ENCODE results near the gene CTNNBL1. TPM values are rescaled to one million over a fixed set of nuclear protein-coding genes. Genes with fewer than 3 reads are reported as not detected.

CTNNBL1 gene
- total and polyA plus RNA-seq, 2 donors (not counting 1 experiment from before 2014, with no cell fraction given): 31.3 to 39.0 TPM

DNA sequence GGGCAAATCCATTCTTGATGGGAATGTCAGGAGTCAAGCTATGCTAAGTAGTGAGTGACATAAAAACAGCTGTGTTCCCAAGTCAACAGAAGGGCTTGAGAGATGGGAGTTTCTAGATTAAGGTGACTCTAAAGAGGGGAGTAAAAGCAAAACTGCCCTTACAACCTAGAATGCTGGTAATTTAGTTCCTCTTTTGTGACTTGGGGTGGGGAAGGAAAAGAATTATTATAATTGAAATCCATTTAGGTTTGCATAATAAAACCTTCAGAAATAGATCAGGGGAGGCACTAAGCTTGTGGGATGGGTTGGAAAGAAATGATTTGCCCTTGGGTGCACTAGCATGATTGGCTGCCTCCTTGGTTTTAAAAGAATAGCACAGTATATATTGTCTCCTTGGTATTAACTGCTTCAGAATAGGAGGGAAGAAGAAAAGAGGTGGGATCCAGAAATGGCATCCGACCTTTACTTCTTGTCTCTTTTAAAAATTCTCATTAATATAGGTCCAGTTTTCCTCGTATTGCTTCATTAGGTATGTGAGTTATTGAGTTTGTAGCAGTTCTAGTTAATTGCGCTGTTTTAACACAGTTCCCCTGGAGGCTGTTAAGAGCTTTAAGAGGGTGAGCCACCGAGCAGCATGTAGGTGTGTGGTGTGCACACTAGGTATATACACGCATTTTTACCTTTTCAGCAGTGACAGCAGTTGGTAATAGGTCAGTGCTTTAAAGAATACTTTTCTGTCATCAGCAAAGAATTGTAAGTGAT, 113.8 kb downstream of the CTNNBL1 start:
- Histone ChIP-seq H3K9me3 (ENCODE audit: control insufficient read depth, insufficient read depth, low read depth, low read length) (no peaks in the 10 kb centered on the region), H3K79me2 (ENCODE audit: control insufficient read depth, insufficient read depth, low read length) (no peaks in the 10 kb centered on the region), H3K4me3 (replicated peaks in 1 of 4; ENCODE audit: control extremely low read depth in 1 of 4, insufficient read depth in 1 of 4, low read depth in 3 of 4, low read length in 4 of 4) (no peak overlapping the region), H4K20me1 (ENCODE audit: control insufficient read depth, extremely low read depth, insufficient read depth, low read length) (no peaks in the 10 kb centered on the region), H3K4me1 (ENCODE audit: control insufficient read depth, extremely low read depth, insufficient read depth, low read length) (no peaks in the 10 kb centered on the region), H2AFZ (ENCODE audit: low read length) (no peak overlapping the region), H3K27ac (ENCODE audit: insufficient read depth, low read length) (no peak overlapping the region), H3K9ac (ENCODE audit: insufficient read depth, low read length) (no peak overlapping the region), H3K36me3 (ENCODE audit: control insufficient read depth, insufficient read depth, low read length) (peaks cover 5% of the 10 kb centered on the region), H3K27me3 (ENCODE audit: control insufficient read depth, insufficient read depth, low read length) (no peaks in the 10 kb centered on the region), H3K4me2 (ENCODE audit: extremely low read depth, insufficient read depth, low read length) (no peak overlapping the region)
- DNase-seq (ENCODE audit: low read depth in 2 of 2): no peak
- TF ChIP-seq, protein P1, sequence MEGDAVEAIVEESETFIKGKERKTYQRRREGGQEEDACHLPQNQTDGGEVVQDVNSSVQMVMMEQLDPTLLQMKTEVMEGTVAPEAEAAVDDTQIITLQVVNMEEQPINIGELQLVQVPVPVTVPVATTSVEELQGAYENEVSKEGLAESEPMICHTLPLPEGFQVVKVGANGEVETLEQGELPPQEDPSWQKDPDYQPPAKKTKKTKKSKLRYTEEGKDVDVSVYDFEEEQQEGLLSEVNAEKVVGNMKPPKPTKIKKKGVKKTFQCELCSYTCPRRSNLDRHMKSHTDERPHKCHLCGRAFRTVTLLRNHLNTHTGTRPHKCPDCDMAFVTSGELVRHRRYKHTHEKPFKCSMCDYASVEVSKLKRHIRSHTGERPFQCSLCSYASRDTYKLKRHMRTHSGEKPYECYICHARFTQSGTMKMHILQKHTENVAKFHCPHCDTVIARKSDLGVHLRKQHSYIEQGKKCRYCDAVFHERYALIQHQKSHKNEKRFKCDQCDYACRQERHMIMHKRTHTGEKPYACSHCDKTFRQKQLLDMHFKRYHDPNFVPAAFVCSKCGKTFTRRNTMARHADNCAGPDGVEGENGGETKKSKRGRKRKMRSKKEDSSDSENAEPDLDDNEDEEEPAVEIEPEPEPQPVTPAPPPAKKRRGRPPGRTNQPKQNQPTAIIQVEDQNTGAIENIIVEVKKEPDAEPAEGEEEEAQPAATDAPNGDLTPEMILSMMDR (conservative IDR thresholded peaks at IDR 0.05 in 1 of 2, IDR thresholded peaks at IDR 0.05 in 1 of 2; ENCODE audit: low read depth in 1 of 2, low read length in 2 of 2): no peak
- no peak for TF ChIP-seq EZH2 (IDR thresholded peaks at IDR 0.05; ENCODE audit: low read length, missing control alignments)

DNA sequence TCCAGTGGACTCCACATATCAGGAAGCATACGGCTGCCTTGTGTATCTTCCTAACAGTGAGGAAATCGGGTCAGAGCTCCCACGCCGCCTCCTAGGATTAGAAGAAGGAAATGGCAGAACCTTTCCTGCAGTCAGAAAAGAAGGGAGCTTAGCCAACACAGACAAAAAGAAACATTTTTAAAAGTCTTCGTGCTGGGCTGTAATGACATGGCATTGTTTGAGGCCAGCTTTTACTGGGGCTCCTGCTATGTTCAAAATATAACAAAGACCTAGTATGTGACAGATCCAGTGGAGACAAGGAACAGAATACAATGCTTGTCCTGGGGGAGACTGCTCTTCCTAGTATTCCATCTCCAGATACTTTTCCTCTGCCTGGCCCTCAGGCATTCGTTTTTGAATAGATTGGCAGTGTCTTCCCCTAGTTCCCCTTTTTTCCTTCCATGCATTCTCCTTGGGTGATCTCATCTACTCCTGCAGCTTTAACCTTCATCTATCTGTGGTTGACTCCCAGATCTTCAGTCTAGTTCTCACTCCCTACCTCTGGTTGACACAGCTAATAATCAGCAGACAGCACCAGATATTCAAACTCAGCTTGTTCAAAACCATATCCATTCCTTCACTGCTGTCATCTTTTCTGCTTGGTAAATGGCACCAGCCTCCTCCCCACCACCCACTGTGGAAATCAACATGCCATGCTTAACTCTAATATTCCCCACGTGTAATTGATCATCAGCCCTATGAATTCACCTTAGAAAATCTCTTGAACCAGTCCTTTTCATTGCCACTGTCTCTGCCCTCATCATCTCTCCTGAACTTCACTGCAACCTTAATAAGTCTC, 114.6 kb downstream of the CTNNBL1 start:
- H3K36me3 ChIP-seq (ENCODE audit: control insufficient read depth, insufficient read depth, low read length): peaks cover 5% of the 10 kb centered on the region
- H3K27me3 ChIP-seq (ENCODE audit: control insufficient read depth, insufficient read depth, low read length): no peaks in the 10 kb centered on the region
- H3K27ac ChIP-seq (ENCODE audit: insufficient read depth, low read length): no peak overlapping the region
- no peaks in the 10 kb centered on the region for H3K9me3 ChIP-seq (ENCODE audit: control insufficient read depth, insufficient read depth, low read depth, low read length)
- no peak overlapping the region for H2AFZ ChIP-seq (ENCODE audit: low read length)
- no peaks in the 10 kb centered on the region for H3K79me2 ChIP-seq (ENCODE audit: control insufficient read depth, insufficient read depth, low read length)
- no peak overlapping the region for H3K4me2 ChIP-seq (ENCODE audit: extremely low read depth, insufficient read depth, low read length)
- H3K9ac ChIP-seq (ENCODE audit: insufficient read depth, low read length): no peak overlapping the region
- no peaks in the 10 kb centered on the region for H4K20me1 ChIP-seq (ENCODE audit: control insufficient read depth, extremely low read depth, insufficient read depth, low read length)
- H3K4me1 ChIP-seq (ENCODE audit: control insufficient read depth, extremely low read depth, insufficient read depth, low read length): no peaks in the 10 kb centered on the region
- no peak for DNase-seq (ENCODE audit: low read depth in 2 of 2)
- TF ChIP-seq, protein P1 (conservative IDR thresholded peaks at IDR 0.05 in 1 of 2, IDR thresholded peaks at IDR 0.05 in 1 of 2; ENCODE audit: low read depth in 1 of 2, low read length in 2 of 2): no peak
- no peak for TF ChIP-seq EZH2 (IDR thresholded peaks at IDR 0.05; ENCODE audit: low read length, missing control alignments)
- H3K4me3 ChIP-seq (replicated peaks in 1 of 4; ENCODE audit: control extremely low read depth in 1 of 4, insufficient read depth in 1 of 4, low read depth in 3 of 4, low read length in 4 of 4): no peak overlapping the region

DNA sequence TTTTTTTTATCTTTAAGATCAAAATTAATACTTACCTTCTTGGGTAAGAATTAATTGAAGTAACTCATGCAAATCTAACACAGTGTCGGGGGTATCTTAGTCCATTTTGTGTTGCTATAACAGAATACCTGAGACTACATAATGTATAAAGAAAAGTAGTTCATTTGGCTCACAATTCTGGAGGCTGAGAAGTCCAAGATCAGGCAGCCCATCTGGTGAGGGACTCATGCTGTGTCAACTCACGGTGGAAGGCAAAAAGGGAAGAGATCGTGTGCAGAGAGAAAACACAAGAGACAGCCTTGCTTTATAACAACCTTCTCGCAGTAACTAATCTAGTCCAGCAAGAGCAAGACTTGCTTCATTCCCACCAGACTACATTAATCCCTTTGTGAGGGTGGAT, 116.2 kb downstream of the CTNNBL1 start:
- H3K27me3 ChIP-seq (ENCODE audit: control insufficient read depth, insufficient read depth, low read length): no peaks in the 10 kb centered on the region
- H3K27ac ChIP-seq (ENCODE audit: insufficient read depth, low read length): no peak overlapping the region
- no peak for TF ChIP-seq EZH2 (IDR thresholded peaks at IDR 0.05; ENCODE audit: low read length, missing control alignments)
- TF ChIP-seq, protein P1 (conservative IDR thresholded peaks at IDR 0.05 in 1 of 2, IDR thresholded peaks at IDR 0.05 in 1 of 2; ENCODE audit: low read depth in 1 of 2, low read length in 2 of 2): no peak
- H3K4me3 ChIP-seq (replicated peaks in 1 of 4; ENCODE audit: control extremely low read depth in 1 of 4, insufficient read depth in 1 of 4, low read depth in 3 of 4, low read length in 4 of 4): no peak overlapping the region
- no peak for DNase-seq (ENCODE audit: low read depth in 2 of 2)
- no peaks in the 10 kb centered on the region for H3K4me1 ChIP-seq (ENCODE audit: control insufficient read depth, extremely low read depth, insufficient read depth, low read length)
- no peak overlapping the region for H3K9ac ChIP-seq (ENCODE audit: insufficient read depth, low read length)
- no peaks in the 10 kb centered on the region for H4K20me1 ChIP-seq (ENCODE audit: control insufficient read depth, extremely low read depth, insufficient read depth, low read length)
- H3K79me2 ChIP-seq (ENCODE audit: control insufficient read depth, insufficient read depth, low read length): no peaks in the 10 kb centered on the region
- H3K9me3 ChIP-seq (ENCODE audit: control insufficient read depth, insufficient read depth, low read depth, low read length): no peaks in the 10 kb centered on the region
- no peak overlapping the region for H2AFZ ChIP-seq (ENCODE audit: low read length)
- H3K4me2 ChIP-seq (ENCODE audit: extremely low read depth, insufficient read depth, low read length): no peak overlapping the region
- peaks cover under 1% of the 10 kb centered on the region for H3K36me3 ChIP-seq (ENCODE audit: control insufficient read depth, insufficient read depth, low read length)
